HepG2 (cell line): ENCODE measurements around the gene HMGN4. TPM values are rescaled to one million over a fixed set of nuclear protein-coding genes. Genes with fewer than 3 reads are reported as not detected.
A peak's percentile ranks its signal among the peaks of the same experiment; 100 is the strongest.

Experiments
- ATF7 ChIP-seq, 2 experiments: fragments of 450-650 bp in 1 of 2; sonication (generic) in 1 of 2; formaldehyde crosslinking in 1 of 2; IDR thresholded peaks; 2 replicates each; pipeline versions ENCODE4 v1.4.0 to v1.6.1; 2016 to 2020; ENCODE audit warnings: antibody characterized with exemption in 1 of 2, mild to moderate bottlenecking in 1 of 2, missing genetic modification reagents in 1 of 2
- KAT2B ChIP-seq: fragments of 150-350 bp; IDR thresholded peaks from 2 replicates; pipeline ENCODE4 v1.6.1; 2014; ENCODE audit warnings: low read depth, low read length, borderline replicate concordance
- MATR3 ChIP-seq: sonication (generic); formaldehyde crosslinking; IDR thresholded peaks from 2 replicates; pipeline ENCODE4 v1.4.0; 2020; ENCODE audit warnings: missing genetic modification reagents
- NRL ChIP-seq: sonication (generic); formaldehyde crosslinking; IDR thresholded peaks from 2 replicates; pipeline ENCODE4 v1.5.0; 2020; ENCODE audit warnings: missing genetic modification reagents, mild to moderate bottlenecking, moderate library complexity, borderline replicate concordance
- TBP ChIP-seq: sonication (generic); formaldehyde crosslinking; IDR thresholded peaks from 2 replicates; pipeline ENCODE4 v1.5.0; 2020; ENCODE audit warnings: missing genetic modification reagents
- XRCC5 ChIP-seq: fragments of 200-400 bp; formaldehyde crosslinking; optimal IDR thresholded peaks from 2 replicates; pipeline ENCODE3; 2017; ENCODE audit warnings: mild to moderate bottlenecking, low read length
- ZNF34 ChIP-seq: sonication (generic); formaldehyde crosslinking; IDR thresholded peaks from 2 replicates; pipeline ENCODE4 v1.4.0; 2020; ENCODE audit warnings: mild to moderate bottlenecking, missing genetic modification reagents, borderline replicate concordance
- ZNF564 ChIP-seq: sonication (generic); formaldehyde crosslinking; IDR thresholded peaks from 2 replicates; pipeline ENCODE4 v1.8.1; 2023; ENCODE audit warnings: mild to moderate bottlenecking, missing genetic modification reagents
- ZNF589 ChIP-seq: sonication (generic); formaldehyde crosslinking; conservative IDR thresholded peaks from 2 replicates; pipeline ENCODE4 v1.8.0; 2022; ENCODE audit warnings: mild to moderate bottlenecking, moderate library complexity, missing genetic modification reagents
- ZNF737 ChIP-seq: sonication (generic); formaldehyde crosslinking; IDR thresholded peaks from 2 replicates; pipeline ENCODE4 v1.5.0; 2020; ENCODE audit warnings: missing genetic modification reagents, mild to moderate bottlenecking, borderline replicate concordance
- ZNF772 ChIP-seq: sonication (generic); formaldehyde crosslinking; IDR thresholded peaks from 2 replicates; pipeline ENCODE4 v1.5.0; 2020; ENCODE audit warnings: mild to moderate bottlenecking, missing genetic modification reagents
- ZNF775 ChIP-seq: sonication (generic); formaldehyde crosslinking; IDR thresholded peaks from 2 replicates; pipeline ENCODE4 v1.4.0; 2020; ENCODE audit warnings: missing genetic modification reagents, mild to moderate bottlenecking, moderate library complexity, borderline replicate concordance
- ZNF891 ChIP-seq: sonication (generic); formaldehyde crosslinking; IDR thresholded peaks from 2 replicates; pipeline ENCODE4 v1.5.0; 2020; ENCODE audit warnings: mild to moderate bottlenecking, missing genetic modification reagents
- polyA plus RNA-seq, 8 experiments: library from polyadenylated mRNA; depleted of rRNA in 3 of 8; stranded (reverse) in 7 of 8; unstranded in 1 of 8; fragments of >200 nt; fragmentation: Illumina TruSeq in 4 of 8; extraction: Trizol in 4 of 8; gene quantifications; 2 replicates each; pipeline versions ENCODE4 v1.2.1 to v1.2.3, GENCODE V29; 2011 to 2016; ENCODE audit warnings: low read depth in 4 of 8, missing spikeins in 1 of 8, mixed read lengths in 1 of 8; ENCODE audit not compliant: insufficient read depth in 1 of 8
- total RNA-seq, 5 experiments: library from RNA; depleted of rRNA; stranded (reverse); fragments of >200 nt; fragmentation: Illumina TruSeq; extraction: Trizol; gene quantifications; 2 replicates each; pipeline ENCODE4 v1.2.3, GENCODE V29; 2016; ENCODE audit warnings: low read depth in 1 of 5
- TF ChIP-seq, protein P1 (sequence below): sonication (generic); formaldehyde crosslinking; conservative IDR thresholded peaks from 2 replicates; pipeline ENCODE4 v1.4.0; 2020; ENCODE audit warnings: missing genetic modification reagents
- TF ChIP-seq, protein P2 (sequence below): sonication (generic); formaldehyde crosslinking; IDR thresholded peaks from 2 replicates; pipeline ENCODE4 v1.4.0; 2020; ENCODE audit warnings: missing genetic modification reagents, mild to moderate bottlenecking, borderline replicate concordance
- TF ChIP-seq, protein P3 (sequence below): sonication (generic); formaldehyde crosslinking; IDR thresholded peaks from 2 replicates; pipeline ENCODE4 v1.9.0; 2021; ENCODE audit warnings: missing genetic modification reagents, mild to moderate bottlenecking, borderline replicate concordance
- TF ChIP-seq, protein P4 (sequence below): sonication (generic); formaldehyde crosslinking; IDR thresholded peaks from 2 replicates; pipeline ENCODE4 v1.4.0; 2020; ENCODE audit warnings: mild to moderate bottlenecking, missing genetic modification reagents
- TF ChIP-seq, protein P5 (sequence below): sonication (generic); formaldehyde crosslinking; IDR thresholded peaks from 2 replicates; pipeline ENCODE4 v1.4.0; 2020; ENCODE audit warnings: mild to moderate bottlenecking, missing genetic modification reagents

The HMGN4 gene
- total and polyA plus RNA-seq, 2 of the 13 experiments (the other 11 are each of a cell fraction or from before 2014, with no cell fraction given): 39.9 to 52.1 TPM

DNA sequence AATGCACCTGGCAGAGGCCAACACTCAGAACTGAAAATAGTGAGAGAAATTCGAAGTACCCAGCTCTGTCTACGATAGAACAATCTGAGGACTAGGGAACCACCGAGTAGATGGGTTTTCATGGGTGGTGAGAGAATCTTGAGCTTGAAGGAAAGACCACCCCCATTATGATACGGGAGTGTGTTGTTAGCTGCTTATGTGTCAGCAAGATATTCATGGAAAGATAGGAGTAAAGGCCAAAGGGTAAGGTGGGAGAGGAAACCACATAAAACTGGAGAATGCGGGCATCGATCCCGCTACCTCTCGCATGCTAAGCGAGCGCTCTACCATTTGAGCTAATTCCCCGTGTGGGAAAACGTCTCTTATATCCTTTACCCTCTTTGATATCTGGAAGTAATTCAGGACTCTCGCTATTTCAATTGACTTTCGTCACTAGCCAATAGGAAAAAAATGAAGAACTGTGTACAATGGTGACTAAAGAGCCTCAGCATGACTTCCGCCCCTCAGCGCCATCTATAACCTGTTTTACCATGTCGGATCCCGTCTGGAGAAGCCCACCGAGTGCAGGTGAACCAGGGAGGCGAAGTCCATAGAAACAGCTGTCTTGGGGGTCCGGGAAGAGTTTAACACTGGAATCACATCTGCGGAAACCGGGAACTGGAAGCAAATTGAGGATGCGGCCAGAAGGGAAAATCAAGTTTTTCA lies 33.6 kb downstream of the HMGN4 start (continued):
- TF ChIP-seq, protein P1, sequence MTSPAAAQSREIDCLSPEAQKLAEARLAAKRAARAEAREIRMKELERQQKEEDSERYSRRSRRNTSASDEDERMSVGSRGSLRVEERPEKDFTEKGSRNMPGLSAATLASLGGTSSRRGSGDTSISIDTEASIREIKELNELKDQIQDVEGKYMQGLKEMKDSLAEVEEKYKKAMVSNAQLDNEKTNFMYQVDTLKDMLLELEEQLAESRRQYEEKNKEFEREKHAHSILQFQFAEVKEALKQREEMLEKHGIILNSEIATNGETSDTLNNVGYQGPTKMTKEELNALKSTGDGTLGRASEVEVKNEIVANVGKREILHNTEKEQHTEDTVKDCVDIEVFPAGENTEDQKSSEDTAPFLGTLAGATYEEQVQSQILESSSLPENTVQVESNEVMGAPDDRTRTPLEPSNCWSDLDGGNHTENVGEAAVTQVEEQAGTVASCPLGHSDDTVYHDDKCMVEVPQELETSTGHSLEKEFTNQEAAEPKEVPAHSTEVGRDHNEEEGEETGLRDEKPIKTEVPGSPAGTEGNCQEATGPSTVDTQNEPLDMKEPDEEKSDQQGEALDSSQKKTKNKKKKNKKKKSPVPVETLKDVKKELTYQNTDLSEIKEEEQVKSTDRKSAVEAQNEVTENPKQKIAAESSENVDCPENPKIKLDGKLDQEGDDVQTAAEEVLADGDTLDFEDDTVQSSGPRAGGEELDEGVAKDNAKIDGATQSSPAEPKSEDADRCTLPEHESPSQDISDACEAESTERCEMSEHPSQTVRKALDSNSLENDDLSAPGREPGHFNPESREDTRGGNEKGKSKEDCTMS (CRISPR knock-in tag): no peak
- no peak for TF ChIP-seq NRL (CRISPR knock-in tag)
- TF ChIP-seq ZNF891: peak; percentile 74; the same call in 1 of the 2 replicates
- no peak for TF ChIP-seq TBP (CRISPR knock-in tag)
- TF ChIP-seq MATR3: no peak
- TF ChIP-seq, protein P2, sequence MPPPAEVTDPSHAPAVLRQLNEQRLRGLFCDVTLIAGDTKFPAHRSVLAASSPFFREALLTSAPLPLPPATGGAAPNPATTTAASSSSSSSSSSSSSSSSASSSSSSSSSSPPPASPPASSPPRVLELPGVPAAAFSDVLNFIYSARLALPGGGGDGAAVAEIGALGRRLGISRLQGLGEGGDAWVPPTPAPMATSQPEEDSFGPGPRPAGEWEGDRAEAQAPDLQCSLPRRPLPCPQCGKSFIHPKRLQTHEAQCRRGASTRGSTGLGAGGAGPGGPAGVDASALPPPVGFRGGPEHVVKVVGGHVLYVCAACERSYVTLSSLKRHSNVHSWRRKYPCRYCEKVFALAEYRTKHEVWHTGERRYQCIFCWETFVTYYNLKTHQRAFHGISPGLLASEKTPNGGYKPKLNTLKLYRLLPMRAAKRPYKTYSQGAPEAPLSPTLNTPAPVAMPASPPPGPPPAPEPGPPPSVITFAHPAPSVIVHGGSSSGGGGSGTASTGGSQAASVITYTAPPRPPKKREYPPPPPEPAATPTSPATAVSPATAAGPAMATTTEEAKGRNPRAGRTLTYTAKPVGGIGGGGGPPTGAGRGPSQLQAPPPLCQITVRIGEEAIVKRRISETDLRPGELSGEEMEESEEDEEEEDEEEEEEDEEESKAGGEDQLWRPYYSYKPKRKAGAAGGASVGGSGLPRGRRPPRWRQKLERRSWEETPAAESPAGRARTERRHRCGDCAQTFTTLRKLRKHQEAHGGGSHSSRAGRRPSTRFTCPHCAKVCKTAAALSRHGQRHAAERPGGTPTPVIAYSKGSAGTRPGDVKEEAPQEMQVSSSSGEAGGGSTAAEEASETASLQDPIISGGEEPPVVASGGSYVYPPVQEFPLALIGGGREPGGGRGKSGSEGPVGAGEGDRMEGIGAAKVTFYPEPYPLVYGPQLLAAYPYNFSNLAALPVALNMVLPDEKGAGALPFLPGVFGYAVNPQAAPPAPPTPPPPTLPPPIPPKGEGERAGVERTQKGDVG: no peak
- 0 out of 2 replicates have a peak, but pooled peaks have one; percentile 88 for TF ChIP-seq ZNF737
- TF ChIP-seq, protein P3, sequence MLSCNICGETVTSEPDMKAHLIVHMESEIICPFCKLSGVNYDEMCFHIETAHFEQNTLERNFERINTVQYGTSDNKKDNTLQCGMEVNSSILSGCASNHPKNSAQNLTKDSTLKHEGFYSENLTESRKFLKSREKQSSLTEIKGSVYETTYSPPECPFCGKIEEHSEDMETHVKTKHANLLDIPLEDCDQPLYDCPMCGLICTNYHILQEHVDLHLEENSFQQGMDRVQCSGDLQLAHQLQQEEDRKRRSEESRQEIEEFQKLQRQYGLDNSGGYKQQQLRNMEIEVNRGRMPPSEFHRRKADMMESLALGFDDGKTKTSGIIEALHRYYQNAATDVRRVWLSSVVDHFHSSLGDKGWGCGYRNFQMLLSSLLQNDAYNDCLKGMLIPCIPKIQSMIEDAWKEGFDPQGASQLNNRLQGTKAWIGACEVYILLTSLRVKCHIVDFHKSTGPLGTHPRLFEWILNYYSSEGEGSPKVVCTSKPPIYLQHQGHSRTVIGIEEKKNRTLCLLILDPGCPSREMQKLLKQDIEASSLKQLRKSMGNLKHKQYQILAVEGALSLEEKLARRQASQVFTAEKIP: no peak
- no peak for TF ChIP-seq XRCC5
- TF ChIP-seq ATF7 (IDR thresholded peaks at IDR 0.05): no peak
- peak; percentile 16; the same call in 1 of the 2 replicates for TF ChIP-seq ATF7 (CRISPR knock-in tag; IDR thresholded peaks at IDR 0.05)
- no peak for TF ChIP-seq ZNF564 (CRISPR knock-in tag)
- 0 out of 2 replicates have a peak, but pooled peaks have one; percentile 24 for TF ChIP-seq ZNF589
- TF ChIP-seq, protein P4, sequence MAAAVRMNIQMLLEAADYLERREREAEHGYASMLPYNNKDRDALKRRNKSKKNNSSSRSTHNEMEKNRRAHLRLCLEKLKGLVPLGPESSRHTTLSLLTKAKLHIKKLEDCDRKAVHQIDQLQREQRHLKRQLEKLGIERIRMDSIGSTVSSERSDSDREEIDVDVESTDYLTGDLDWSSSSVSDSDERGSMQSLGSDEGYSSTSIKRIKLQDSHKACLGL: no peak
- no peak for TF ChIP-seq KAT2B
- TF ChIP-seq ZNF775: no peak
- no peak for TF ChIP-seq ZNF34
- TF ChIP-seq ZNF772 (CRISPR knock-in tag): peak; percentile 87
- TF ChIP-seq, protein P5, sequence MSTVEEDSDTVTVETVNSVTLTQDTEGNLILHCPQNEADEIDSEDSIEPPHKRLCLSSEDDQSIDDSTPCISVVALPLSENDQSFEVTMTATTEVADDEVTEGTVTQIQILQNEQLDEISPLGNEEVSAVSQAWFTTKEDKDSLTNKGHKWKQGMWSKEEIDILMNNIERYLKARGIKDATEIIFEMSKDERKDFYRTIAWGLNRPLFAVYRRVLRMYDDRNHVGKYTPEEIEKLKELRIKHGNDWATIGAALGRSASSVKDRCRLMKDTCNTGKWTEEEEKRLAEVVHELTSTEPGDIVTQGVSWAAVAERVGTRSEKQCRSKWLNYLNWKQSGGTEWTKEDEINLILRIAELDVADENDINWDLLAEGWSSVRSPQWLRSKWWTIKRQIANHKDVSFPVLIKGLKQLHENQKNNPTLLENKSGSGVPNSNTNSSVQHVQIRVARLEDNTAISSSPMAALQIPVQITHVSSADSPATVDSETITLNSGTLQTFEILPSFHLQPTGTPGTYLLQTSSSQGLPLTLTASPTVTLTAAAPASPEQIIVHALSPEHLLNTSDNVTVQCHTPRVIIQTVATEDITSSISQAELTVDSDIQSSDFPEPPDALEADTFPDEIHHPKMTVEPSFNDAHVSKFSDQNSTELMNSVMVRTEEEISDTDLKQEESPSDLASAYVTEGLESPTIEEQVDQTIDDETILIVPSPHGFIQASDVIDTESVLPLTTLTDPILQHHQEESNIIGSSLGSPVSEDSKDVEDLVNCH (CRISPR knock-in tag): no peak
